ENCODE measurements around the gene CARD14. TPM values are rescaled to one million over a fixed set of nuclear protein-coding genes. Genes with fewer than 3 reads are reported as not detected.

CARD14 gene
- total RNA-seq, result not detected in 2 replicates

GRCh38 chr17:80169784-80170500, at the start of gene CARD14:
TSS of gene CARD14 (plus strand) at chr17:80170030. CDS start at chr17:80181439, 11,409 bp downstream.

DNA sequence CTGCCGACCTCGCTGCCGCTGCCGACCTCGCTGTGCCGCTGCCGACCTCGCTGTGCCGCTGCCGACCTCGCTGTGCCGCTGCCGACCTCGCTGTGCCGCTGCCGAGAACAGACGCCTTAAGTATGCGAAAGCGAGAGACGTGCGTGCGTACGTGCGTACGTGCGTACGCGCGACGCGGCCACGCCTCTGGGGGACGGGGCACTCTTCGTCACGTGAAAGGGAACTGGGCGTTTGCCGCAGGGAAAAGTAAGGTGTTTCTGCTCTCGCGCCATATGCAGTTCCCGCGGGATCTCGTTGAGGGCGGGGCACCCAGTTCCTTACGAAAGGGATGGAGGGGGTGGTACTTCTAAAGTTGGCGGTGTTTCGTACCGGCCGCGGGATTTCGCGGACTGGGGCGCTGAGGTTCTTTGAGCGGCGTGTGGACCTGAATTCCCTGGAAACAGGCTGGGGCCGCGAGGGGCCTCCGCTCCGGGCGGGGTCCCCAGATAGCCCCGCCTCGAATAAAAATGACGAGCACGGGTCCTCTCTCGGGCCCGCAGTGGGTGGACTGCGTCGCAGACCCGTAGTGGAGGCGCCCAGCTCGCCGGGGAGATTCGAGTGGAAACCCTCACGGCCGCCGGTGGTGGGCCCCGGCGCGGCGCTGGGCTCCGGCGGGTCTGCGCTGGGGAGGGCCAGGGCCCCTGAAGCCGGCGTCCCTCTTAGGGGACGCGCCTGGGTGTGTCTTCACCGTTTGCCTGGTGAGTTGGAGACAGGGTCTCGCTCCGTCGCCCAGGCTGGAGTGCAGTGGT, 22.6 kb upstream of the CARD14 start, which contains the start of gene EIF4A3:
Gene EIF4A3 (minus strand): TSS at position 94 of the 788 bp plus-strand sequence. CDS start 167 bp downstream, outside the sequence.

GRCh38 chr17:80220054-80220735, 50.4 kb downstream of the CARD14 start, which contains the start of the genes SGSH and SLC26A11:
TSS of gene SGSH (minus strand) at chr17:80220333. CDS start at chr17:80220313, 20 bp downstream.
TSS of gene SLC26A11 (plus strand) at chr17:80220427. CDS start at chr17:80221561, 1,134 bp downstream.

Other genes with a start within 250 kb of the CARD14 start
- gene TBC1D16, start 134.2 kb upstream of the CARD14 start, total RNA-seq, result 34.9 and 79.6 TPM in 2 replicates
- 1.5 TPM in 2 replicates for gene CCDC40, start 133.4 kb upstream of the CARD14 start, total RNA-seq
- gene GAA, start 68.4 kb upstream of the CARD14 start, total RNA-seq, result 111 and 122 TPM in 2 replicates
- gene EIF4A3, start 22.9 kb upstream of the CARD14 start, total RNA-seq, result 82.6 and 86.3 TPM in 2 replicates
- 19.5 and 21.4 TPM in 2 replicates for gene SGSH, start 50.3 kb downstream of the CARD14 start, total RNA-seq
- gene SLC26A11, start 50.4 kb downstream of the CARD14 start, total RNA-seq, result 4.5 and 8.9 TPM in 2 replicates
- 31.9 and 44.2 TPM in 2 replicates for gene RNF213, start 90.8 kb downstream of the CARD14 start, total RNA-seq
- 23.7 and 27.1 TPM in 2 replicates for gene ENDOV, start 245.1 kb downstream of the CARD14 start, total RNA-seq

All from pericardium fibroblast (primary cell).